Neuronal stem cell (in vitro differentiated cells): Measurements from ENCODE around the gene CTRB1.
A peak's percentile ranks its signal among the peaks of the same experiment; 100 is the strongest.

Experiments used
- DNase-seq: peaks from one replicate; pipeline ENCODE4 v3.0.0-alpha.2; 2013; ENCODE audit warnings: low spot score
- H2AFZ ChIP-seq: one replicate; pipeline ENCODE4 v1.6.1; 2013; ENCODE audit warnings: mild to moderate bottlenecking, low read length, inconsistent platforms
- H2AK5ac ChIP-seq: 2 replicates; pipeline ENCODE4 v1.6.1; 2013; ENCODE audit warnings: low read depth, mild to moderate bottlenecking, inconsistent platforms, low read length, moderate library complexity, mixed read lengths
- H2BK120ac ChIP-seq: 2 replicates; pipeline ENCODE4 v1.6.1; 2013; ENCODE audit warnings: low read depth, mild to moderate bottlenecking, inconsistent platforms, low read length, moderate library complexity, mixed read lengths
- H2BK12ac ChIP-seq: one replicate; pipeline ENCODE4 v1.6.1; 2013; ENCODE audit warnings: low read length, inconsistent platforms
- H2BK15ac ChIP-seq: 2 replicates; pipeline ENCODE4 v1.6.1; 2013; ENCODE audit warnings: mild to moderate bottlenecking, low read length, inconsistent platforms, mixed read lengths
- H2BK5ac ChIP-seq: one replicate; pipeline ENCODE4 v1.6.1; 2013; ENCODE audit warnings: inconsistent platforms, mild to moderate bottlenecking, low read length, moderate library complexity
- H3K14ac ChIP-seq: one replicate; pipeline ENCODE4 v1.6.1; 2013; ENCODE audit warnings: low read length, inconsistent platforms
- H3K18ac ChIP-seq: 2 replicates; pipeline ENCODE4 v1.6.1; 2013; ENCODE audit warnings: low read length, inconsistent platforms
- H3K23ac ChIP-seq: 2 replicates; pipeline ENCODE4 v1.6.1; 2013; ENCODE audit warnings: low read depth, mild to moderate bottlenecking, mixed read lengths, low read length, inconsistent platforms; ENCODE audit not compliant: poor library complexity
- H3K27ac ChIP-seq: replicated peaks from 3 replicates; pipeline ENCODE4 v1.5.1; 2013; ENCODE audit warnings: low read length, inconsistent platforms
- H3K27me3 ChIP-seq, 3 experiments: 2 replicates each; pipeline ENCODE4 v1.6.1; 2013; ENCODE audit warnings: low read length in 3 of 3, mild to moderate bottlenecking in 2 of 3, inconsistent platforms in 1 of 3, low read depth in 1 of 3, mixed read lengths in 1 of 3, moderate library complexity in 1 of 3; ENCODE audit not compliant: control insufficient read depth in 3 of 3, insufficient read depth in 3 of 3
- H3K36me3 ChIP-seq, 2 donors: replicated peaks in 1 of 2; 2 replicates each; pipeline ENCODE4 v1.6.1; 2013; ENCODE audit warnings: low read length in 2 of 2; ENCODE audit not compliant: control insufficient read depth in 2 of 2, insufficient read depth in 2 of 2
- H3K4ac ChIP-seq: 2 replicates; pipeline ENCODE4 v1.6.1; 2013; ENCODE audit warnings: inconsistent platforms, mild to moderate bottlenecking, low read length, moderate library complexity
- H3K4me1 ChIP-seq, 2 donors: 1 replicate in 1 of 2; 2 replicates in 1 of 2; pipeline ENCODE4 v1.6.1; 2013; ENCODE audit warnings: low read length in 2 of 2, low read depth in 1 of 2; ENCODE audit not compliant: control insufficient read depth in 2 of 2, insufficient read depth in 1 of 2
- H3K4me2 ChIP-seq: one replicate; pipeline ENCODE4 v1.6.1; 2013; ENCODE audit warnings: mild to moderate bottlenecking, low read length, inconsistent platforms; ENCODE audit not compliant: insufficient read depth, poor library complexity, severe bottlenecking
- H3K4me3 ChIP-seq, 2 donors: 2 replicates each; pipeline ENCODE4 v1.5.1; 2013; ENCODE audit warnings: low read length in 2 of 2, mild to moderate bottlenecking in 2 of 2, inconsistent platforms in 1 of 2, moderate library complexity in 1 of 2
- H3K79me1 ChIP-seq: one replicate; pipeline ENCODE4 v1.6.1; 2013; ENCODE audit warnings: low read depth, mild to moderate bottlenecking, inconsistent platforms, low read length, moderate library complexity
- H3K9ac ChIP-seq: one replicate; pipeline ENCODE4 v1.6.1; 2013; ENCODE audit warnings: mild to moderate bottlenecking, low read depth, low read length, inconsistent platforms; ENCODE audit not compliant: poor library complexity
- H3K9me3 ChIP-seq, 2 donors: replicated peaks in 1 of 2; 2 replicates each; pipeline versions ENCODE3 to v1.6.1; 2013; ENCODE audit warnings: low read length in 2 of 2, mild to moderate bottlenecking in 2 of 2, inconsistent platforms in 1 of 2, low read depth in 1 of 2, mixed read lengths in 1 of 2, moderate library complexity in 1 of 2; ENCODE audit not compliant: control insufficient read depth in 2 of 2, insufficient read depth in 1 of 2
- H4K8ac ChIP-seq: one replicate; pipeline ENCODE4 v1.6.1; 2013; ENCODE audit warnings: low read depth, mild to moderate bottlenecking, inconsistent platforms, low read length, moderate library complexity
- H4K91ac ChIP-seq: one replicate; pipeline ENCODE4 v1.6.1; 2013; ENCODE audit warnings: low read length, low read depth, mild to moderate bottlenecking, inconsistent platforms; ENCODE audit not compliant: poor library complexity
- whole genome bisulfite sequencing, 2 donors: extraction: QIAGEN DNeasy Blood & Tissue Kit; methylation state at CpG; one replicate each; pipeline ENCODE4 v1.1.7; 2013; ENCODE audit warnings: missing lambda C conversion rate in 2 of 2, mixed read lengths in 1 of 2; ENCODE audit not compliant: insufficient read length in 2 of 2, insufficient replicate concordance in 1 of 2; ENCODE audit errors: extremely low coverage in 2 of 2; 5-methylcytosine and 5-hydroxymethylcytosine counted together

Gene CTRB1

GRCh38 chr16:75202069-75202590 is 16.7 kb upstream of the CTRB1 start:
- Histone ChIP-seq H3K27me3 (no peaks in the 10 kb centered on the region), H3K23ac (no peak overlapping the region), H2AFZ (no peak overlapping the region), H4K91ac (no peak overlapping the region), H2BK120ac (no peak overlapping the region), H2BK15ac (no peak overlapping the region), H2BK12ac (no peak overlapping the region), H3K14ac (no peak overlapping the region), H3K36me3 (no peaks in the 10 kb centered on the region), H2AK5ac (no peak overlapping the region), H3K79me1 (no peaks in the 10 kb centered on the region), H3K27ac (no peak overlapping the region), H3K4ac (no peak overlapping the region), H3K4me3 (no peak overlapping the region), H2BK5ac (no peak overlapping the region), H3K9ac (no peak overlapping the region), H3K4me1 (peaks cover 0 to 3% of the 10 kb centered on the region in 2 donors), H3K4me2 (no peak overlapping the region), H4K8ac (no peak overlapping the region), H3K18ac (no peak overlapping the region), H3K9me3 (no peaks in the 10 kb centered on the region)
- WGBS, 2 donors, result no CpG with 5 or more reads among the region's 13 CpGs
- no peak for DNase-seq

- H3K4me1 ChIP-seq, result peaks cover 0 to 3% of the 10 kb centered on the region in 2 donors
- no peak overlapping the region for H3K4ac ChIP-seq
- H3K4me3 ChIP-seq, result no peak overlapping the region
- no peaks in the 10 kb centered on the region for H3K9me3 ChIP-seq
- no peak overlapping the region for H2BK5ac ChIP-seq
- no peak overlapping the region for H2BK15ac ChIP-seq
- no peak overlapping the region for H3K27ac ChIP-seq
- no peak overlapping the region for H3K18ac ChIP-seq
- H3K9ac ChIP-seq, result no peak overlapping the region
- H3K23ac ChIP-seq, result no peak overlapping the region
- H2AFZ ChIP-seq, result no peak overlapping the region
- DNase-seq, result no peak
- no peak overlapping the region for H3K14ac ChIP-seq
- peaks cover 0 to 4% (median 0%) of the 10 kb centered on the region in 3 experiments for H3K27me3 ChIP-seq
- H4K8ac ChIP-seq, result no peak overlapping the region
- H2AK5ac ChIP-seq, result no peak overlapping the region
- WGBS, 2 donors, result no CpG with 5 or more reads among the region's 12 CpGs
- H4K91ac ChIP-seq, result no peak overlapping the region
- H3K79me1 ChIP-seq, result no peaks in the 10 kb centered on the region
- H3K36me3 ChIP-seq, result no peaks in the 10 kb centered on the region
- no peak overlapping the region for H2BK120ac ChIP-seq
- H3K4me2 ChIP-seq, result no peak overlapping the region
- no peak overlapping the region for H2BK12ac ChIP-seq
Observed at GRCh38 chr16:75203096-75203495, 15.7 kb upstream of the CTRB1 start.

GRCh38 chr16:75203667-75204409 is 14.9 kb upstream of the CTRB1 start:
- Histone ChIP-seq H2BK12ac (no peak overlapping the region), H3K4me3 (no peak overlapping the region), H2BK15ac (no peak overlapping the region), H3K27me3 (peaks cover 0 to 6% (median 0%) of the 10 kb centered on the region in 3 experiments), H3K9ac (no peak overlapping the region), H3K36me3 (no peaks in the 10 kb centered on the region), H3K27ac (no peak overlapping the region), H2AFZ (peak overlapping the region; percentile 7), H3K4ac (no peak overlapping the region), H3K4me2 (no peak overlapping the region), H4K91ac (no peak overlapping the region), H3K4me1 (peaks cover 0 to 3% of the 10 kb centered on the region in 2 donors), H3K18ac (peak overlapping the region; percentile 48), H3K23ac (peak overlapping the region; percentile 65), H3K79me1 (no peaks in the 10 kb centered on the region), H3K14ac (peak overlapping the region; percentile 56), H2BK120ac (no peak overlapping the region), H3K9me3 (no peaks in the 10 kb centered on the region), H2AK5ac (peak overlapping the region; percentile 95), H4K8ac (no peak overlapping the region), H2BK5ac (no peak overlapping the region)
- WGBS, 2 donors, result no CpG with 5 or more reads among the region's 13 CpGs
- no peak for DNase-seq

DNA sequence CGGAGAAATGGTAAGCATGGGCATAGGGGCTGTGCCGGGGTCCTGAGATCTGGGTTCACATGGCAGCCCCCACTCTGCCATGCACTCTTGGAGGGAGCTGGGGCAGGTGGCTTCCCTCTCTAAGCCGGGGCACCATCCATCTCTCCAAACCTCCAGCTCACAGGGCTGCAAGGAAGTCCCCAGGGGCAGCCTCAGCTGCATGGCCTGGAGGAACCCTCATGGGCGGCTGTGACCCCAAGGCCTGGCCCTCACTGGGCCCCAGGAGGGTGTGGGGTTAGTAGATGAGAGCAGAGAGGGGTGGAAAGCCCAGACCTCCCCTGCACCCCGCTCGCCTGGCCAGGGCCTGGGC is 14.4 kb upstream of the CTRB1 start:
- no peak overlapping the region for H4K8ac ChIP-seq
- H4K91ac ChIP-seq, result no peak overlapping the region
- H3K4ac ChIP-seq, result no peak overlapping the region
- H3K9ac ChIP-seq, result no peak overlapping the region
- H3K14ac ChIP-seq, result peak overlapping the region; percentile 56
- H2AFZ ChIP-seq, result no peak overlapping the region
- H3K4me2 ChIP-seq, result no peak overlapping the region
- peak overlapping the region; percentile 95 for H2AK5ac ChIP-seq
- no peak overlapping the region for H3K27ac ChIP-seq
- H3K18ac ChIP-seq, result no peak overlapping the region
- peak overlapping the region; percentile 65 for H3K23ac ChIP-seq
- H2BK12ac ChIP-seq, result no peak overlapping the region
- DNase-seq, result no peak
- peaks cover 0 to 3% of the 10 kb centered on the region in 2 donors for H3K4me1 ChIP-seq
- H3K4me3 ChIP-seq, result no peak overlapping the region
- no peaks in the 10 kb centered on the region for H3K36me3 ChIP-seq
- peaks cover 0 to 6% (median 0%) of the 10 kb centered on the region in 3 experiments for H3K27me3 ChIP-seq
- H2BK5ac ChIP-seq, result no peak overlapping the region
- WGBS, 2 donors, result no CpG with 5 or more reads among the region's 6 CpGs
- no peak overlapping the region for H2BK120ac ChIP-seq
- H3K79me1 ChIP-seq, result no peaks in the 10 kb centered on the region
- H2BK15ac ChIP-seq, result no peak overlapping the region
- no peaks in the 10 kb centered on the region for H3K9me3 ChIP-seq
